Stimulated activated naive CD8-positive, alpha-beta T cell treated with anti-CD3 and anti-CD28 coated beads, Interleukin-15, amount 100 ng/mL, for 72 hours (primary cell): Measurements from ENCODE around the gene NTPCR.
"Not testable (repeated sequence)": the region's sequence is repeated elsewhere in the genome, so short reads cannot be mapped to it uniquely, and the experiment has no call there.

Source experiments
- ATAC-seq: fragments of 150-1000 bp; cut with Tn5 transposase; 2 replicates; pipeline ENCODE4 v1.10.0; 2021; ENCODE audit warnings: mild to moderate bottlenecking, moderate library complexity
- DNase-seq, 2 donors: peaks; one replicate each; pipeline ENCODE4 v3.0.0; 2021 to 2022
- H3K27ac Mint-ChIP-seq, 2 donors: one replicate each; pipeline ENCODE4 v1.8.0; 2022; ENCODE audit warnings: mild to moderate bottlenecking in 2 of 2, mixed read lengths in 2 of 2, moderate library complexity in 2 of 2
- H3K27me3 Mint-ChIP-seq: one replicate; pipeline ENCODE4 v1.8.0; 2022; ENCODE audit warnings: mixed read lengths
- H3K4me1 Mint-ChIP-seq: one replicate; pipeline ENCODE4 v1.8.0; 2022; ENCODE audit warnings: mild to moderate bottlenecking, mixed read lengths
- H3K4me3 Mint-ChIP-seq, 2 donors: one replicate each; pipeline ENCODE4 v1.8.0; 2022; ENCODE audit warnings: mild to moderate bottlenecking in 2 of 2, mixed read lengths in 2 of 2, moderate library complexity in 1 of 2
- H3K9me3 Mint-ChIP-seq, 2 donors: one replicate each; pipeline ENCODE4 v1.8.0; 2022; ENCODE audit warnings: mixed read lengths in 2 of 2

The NTPCR gene, protein sequence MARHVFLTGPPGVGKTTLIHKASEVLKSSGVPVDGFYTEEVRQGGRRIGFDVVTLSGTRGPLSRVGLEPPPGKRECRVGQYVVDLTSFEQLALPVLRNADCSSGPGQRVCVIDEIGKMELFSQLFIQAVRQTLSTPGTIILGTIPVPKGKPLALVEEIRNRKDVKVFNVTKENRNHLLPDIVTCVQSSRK

DNA sequence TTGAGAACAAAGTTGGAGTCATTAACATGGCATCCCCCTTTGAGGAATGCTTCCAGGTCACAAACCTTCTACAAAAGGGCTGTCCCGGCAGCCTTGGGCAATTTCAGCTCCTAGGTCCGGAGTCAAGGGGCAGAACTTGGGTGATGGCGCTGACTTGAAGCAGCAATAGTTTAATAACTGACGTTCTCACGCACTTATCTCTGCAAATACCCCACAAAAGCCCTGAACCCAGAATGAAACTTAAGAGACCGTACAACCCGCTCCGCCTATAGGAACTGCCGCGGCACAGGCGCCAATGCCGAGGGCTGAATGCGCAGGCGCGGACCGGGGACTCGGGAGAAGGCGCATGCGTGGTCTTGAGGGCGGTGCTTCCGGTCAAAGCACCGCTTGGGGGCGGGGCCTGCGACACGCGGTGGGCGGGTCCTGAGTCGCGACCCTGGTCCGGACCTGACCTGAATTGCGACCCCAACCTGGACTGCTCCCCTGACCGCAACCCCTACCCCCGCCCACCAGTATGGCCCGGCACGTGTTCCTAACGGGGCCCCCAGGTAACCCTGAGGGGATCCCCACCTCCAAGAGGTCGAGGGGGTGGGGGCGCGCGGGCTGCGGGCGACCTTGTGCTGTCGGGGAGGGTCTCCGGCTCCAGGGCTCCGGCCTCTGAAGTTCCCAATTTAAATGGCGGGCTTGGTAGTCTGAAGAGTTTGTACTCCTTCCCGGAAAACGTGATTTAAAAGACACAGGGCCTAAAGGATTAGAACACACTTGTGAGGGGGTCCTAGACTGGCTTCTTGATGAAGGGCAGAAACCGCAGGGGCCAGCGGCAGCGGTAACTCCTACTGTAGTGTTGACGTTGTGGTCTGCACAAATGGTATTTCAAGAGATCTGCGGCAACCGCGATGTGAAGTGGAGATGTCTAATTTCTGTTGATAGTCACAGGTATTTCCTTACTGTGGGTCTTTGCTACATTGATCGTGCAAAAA lies at the start of gene NTPCR:
Gene NTPCR (plus strand): TSS at position 415 of the 980 bp plus-strand sequence. CDS start 100 bp downstream, at position 515.
- no peaks in the 10 kb centered on the region for H3K9me3 Mint-ChIP-seq
- DNase-seq (peak; percentile 95), ATAC-seq (peak; percentile 85)
- no peaks in the 10 kb centered on the region for H3K27me3 Mint-ChIP-seq
- H3K27ac Mint-ChIP-seq: peak within 1 kb of the TSS; percentile 94 to 96
- peak within 1 kb of the TSS; percentile 90 to 94 for H3K4me3 Mint-ChIP-seq
- peaks cover 50% of the 10 kb centered on the region for H3K4me1 Mint-ChIP-seq

DNA sequence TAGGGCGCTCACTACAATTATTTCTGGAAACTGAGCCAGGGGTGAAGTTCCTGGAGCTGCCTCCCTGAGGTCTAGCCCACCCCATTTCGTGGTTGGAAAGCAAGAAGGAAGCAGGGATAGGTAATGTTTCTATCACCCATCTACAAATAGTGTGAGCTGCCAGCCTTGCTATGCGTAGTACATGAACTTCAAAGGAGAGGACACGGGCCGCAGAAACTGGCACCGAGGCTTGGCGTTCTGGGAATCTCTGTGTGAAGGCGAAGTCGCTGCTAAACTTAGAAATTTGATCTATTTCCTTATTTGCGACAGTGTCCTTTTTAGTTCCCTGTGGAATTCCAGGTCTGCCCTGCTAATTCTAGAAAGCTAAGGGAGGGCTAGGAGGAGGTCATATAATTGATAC lies 49.6 kb upstream of the NTPCR start:
- Mint-ChIP-seq H3K4me3 (no peak overlapping the region), H3K4me1 (peaks cover 22% of the 10 kb centered on the region), H3K27me3 (peaks cover 7% of the 10 kb centered on the region), H3K9me3 (no peaks in the 10 kb centered on the region), H3K27ac (no peak overlapping the region)
- no peak for DNase-seq
- ATAC-seq: no peak

- Mint-ChIP-seq H3K9me3 (no peaks in the 10 kb centered on the region), H3K27ac (no peak overlapping the region), H3K27me3 (peaks cover 7% of the 10 kb centered on the region), H3K4me1 (peaks cover 23% of the 10 kb centered on the region), H3K4me3 (no peak overlapping the region)
- ATAC-seq (no peak), DNase-seq (no peak)
Observed at GRCh38 chr1:232901255-232901654, 49.2 kb upstream of the NTPCR start.

GRCh38 chr1:232902774-232903350 lies 47.5 kb upstream of the NTPCR start:
- Mint-ChIP-seq H3K9me3 (no peaks in the 10 kb centered on the region), H3K27ac (no peak overlapping the region), H3K4me1 (peaks cover 23% of the 10 kb centered on the region), H3K4me3 (no peak overlapping the region), H3K27me3 (peaks cover 11% of the 10 kb centered on the region)
- no peak for ATAC-seq
- DNase-seq: no peak

DNA sequence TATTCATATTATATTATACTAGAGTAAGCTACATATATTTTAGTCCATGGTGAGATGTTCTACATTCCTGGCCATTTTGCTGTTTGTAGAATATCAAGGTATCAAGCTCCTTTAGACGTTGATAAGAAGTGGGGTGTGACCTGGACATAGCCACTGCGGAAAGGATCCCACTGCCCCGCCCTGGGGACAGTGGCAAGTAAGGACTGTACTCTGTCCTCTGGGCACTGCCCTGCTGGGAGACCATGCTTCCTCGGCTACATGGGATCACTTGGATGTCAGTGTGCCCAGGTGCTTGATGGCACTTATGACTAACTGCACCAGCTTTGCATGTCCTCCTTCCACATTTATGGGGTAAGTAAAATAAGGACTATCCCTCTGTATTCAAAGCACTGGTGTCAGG lies 46.3 kb upstream of the NTPCR start:
- peaks cover 25% of the 10 kb centered on the region for H3K4me1 Mint-ChIP-seq
- no peak for DNase-seq
- no peak for ATAC-seq
- H3K27me3 Mint-ChIP-seq: peaks cover 9% of the 10 kb centered on the region
- H3K27ac Mint-ChIP-seq: peak overlapping the region in 1 of 2 donors; percentile 26
- no peak overlapping the region for H3K4me3 Mint-ChIP-seq
- peaks cover 0 to 2% of the 10 kb centered on the region in 2 donors for H3K9me3 Mint-ChIP-seq

DNA sequence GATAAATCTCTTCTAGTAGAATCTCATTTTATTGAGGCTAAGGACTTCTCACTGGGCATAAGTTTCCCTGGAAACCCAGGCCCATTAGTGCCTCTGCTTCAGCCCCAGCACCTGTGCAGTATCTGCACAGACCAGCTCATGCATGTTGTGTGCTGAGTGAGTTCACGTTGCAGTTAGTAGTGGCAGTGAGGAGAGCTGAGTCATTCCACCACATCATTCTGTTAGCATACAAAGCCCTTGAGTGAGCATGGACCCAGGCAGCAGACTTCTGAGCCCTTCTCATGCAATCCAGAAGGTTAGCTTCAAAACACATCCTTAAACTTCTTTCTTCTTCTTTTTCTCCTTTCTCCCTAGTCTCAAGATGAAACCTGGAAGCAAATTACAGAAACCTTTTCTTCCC lies 45.8 kb upstream of the NTPCR start:
- Mint-ChIP-seq H3K4me1 (peaks cover 30% of the 10 kb centered on the region), H3K27me3 (peaks cover 9% of the 10 kb centered on the region), H3K27ac (no peak overlapping the region), H3K4me3 (no peak overlapping the region), H3K9me3 (peaks cover 0 to 5% of the 10 kb centered on the region in 2 donors)
- ATAC-seq (peak; percentile 74), DNase-seq (no peak)

GRCh38 chr1:232905331-232906034 lies 44.9 kb upstream of the NTPCR start:
- Mint-ChIP-seq H3K27ac (peak overlapping the region in 1 of 2 donors; percentile 8), H3K4me3 (no peak overlapping the region), H3K4me1 (peaks cover 39% of the 10 kb centered on the region), H3K27me3 (peaks cover 9% of the 10 kb centered on the region), H3K9me3 (peaks cover 0 to 5% of the 10 kb centered on the region in 2 donors)
- no peak for ATAC-seq
- DNase-seq: no peak

DNA sequence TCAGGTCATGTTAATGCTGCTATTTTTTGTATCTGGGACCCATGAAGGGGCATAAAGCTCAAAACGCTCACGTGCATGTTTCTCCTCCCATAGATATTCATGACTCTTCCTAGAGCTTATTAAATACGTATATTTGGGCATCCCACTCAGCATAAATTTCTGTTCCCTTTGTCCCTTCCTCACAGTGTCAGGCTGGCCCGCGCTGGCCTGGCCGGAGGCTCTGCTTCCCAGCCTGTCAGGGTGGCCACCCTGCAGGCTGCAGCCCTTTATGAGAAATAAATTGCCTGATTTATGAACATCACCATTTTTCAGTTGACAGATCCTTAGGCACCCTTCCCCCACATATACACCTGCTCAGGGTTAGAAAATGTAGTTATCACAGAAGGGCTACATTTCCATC lies 44.0 kb upstream of the NTPCR start:
- peaks cover 42% of the 10 kb centered on the region for H3K4me1 Mint-ChIP-seq

DNA sequence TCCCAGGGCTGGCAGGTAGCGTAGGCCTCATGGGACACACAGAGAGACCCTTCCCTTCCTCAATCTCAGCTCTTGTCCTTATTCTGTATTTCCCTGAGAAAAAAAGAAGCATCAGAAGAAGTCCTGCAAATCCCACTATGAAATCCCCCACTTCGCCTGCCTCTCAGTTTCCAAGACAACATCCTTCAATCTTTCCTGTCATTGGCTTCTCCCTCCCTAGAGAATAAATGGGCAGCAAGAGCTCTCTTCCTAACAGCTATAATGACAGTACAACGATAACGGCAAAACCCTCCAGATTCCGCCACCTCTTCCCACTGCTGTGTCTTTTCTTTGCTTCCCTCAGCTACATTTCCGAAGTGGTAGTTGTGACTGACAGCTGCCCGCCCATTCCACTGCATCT lies 41.6 kb upstream of the NTPCR start:
- Mint-ChIP-seq H3K4me1 (peaks cover 44% of the 10 kb centered on the region), H3K4me3 (no peak overlapping the region), H3K27me3 (peaks cover 9% of the 10 kb centered on the region), H3K9me3 (peaks cover 0 to 5% of the 10 kb centered on the region in 2 donors), H3K27ac (no peak overlapping the region)
- DNase-seq (no peak), ATAC-seq (no peak)

More for the DNA sequence above, 44.0 kb upstream of the NTPCR start:
- DNase-seq (no peak), ATAC-seq (no peak)
- H3K27me3 Mint-ChIP-seq: peaks cover 9% of the 10 kb centered on the region
- H3K4me3 Mint-ChIP-seq: no peak overlapping the region
- no peak overlapping the region for H3K27ac Mint-ChIP-seq
- H3K9me3 Mint-ChIP-seq: peaks cover 0 to 5% of the 10 kb centered on the region in 2 donors

DNA sequence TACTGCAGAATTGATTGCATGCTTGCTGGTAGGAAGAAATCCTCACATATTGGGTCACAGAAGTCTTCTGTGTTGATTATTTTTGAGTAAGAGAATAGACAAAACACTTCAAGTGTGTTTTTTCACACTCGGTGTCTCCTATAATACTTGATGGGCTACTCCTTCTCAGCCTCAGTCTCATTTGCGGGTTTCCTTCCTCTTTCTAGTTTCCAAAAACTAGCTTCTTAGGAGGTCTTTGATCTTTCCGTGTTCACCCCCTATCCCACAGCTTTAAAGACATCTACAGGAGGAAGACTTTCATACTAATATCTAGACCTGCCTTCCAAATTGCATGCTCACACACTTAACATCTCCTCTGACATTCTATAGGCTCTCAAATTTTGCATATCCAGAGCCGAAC lies 40.7 kb upstream of the NTPCR start:
- H3K9me3 Mint-ChIP-seq: peaks cover 0 to 5% of the 10 kb centered on the region in 2 donors
- H3K27me3 Mint-ChIP-seq: peaks cover 9% of the 10 kb centered on the region
- H3K4me1 Mint-ChIP-seq: peaks cover 44% of the 10 kb centered on the region
- DNase-seq (no peak), ATAC-seq (no peak)
- no peak overlapping the region for H3K4me3 Mint-ChIP-seq
- no peak overlapping the region for H3K27ac Mint-ChIP-seq

GRCh38 chr1:232911027-232911599 lies 39.3 kb upstream of the NTPCR start:
- Mint-ChIP-seq H3K4me3 (no peak overlapping the region), H3K27me3 (peaks cover 9% of the 10 kb centered on the region), H3K27ac (no peak overlapping the region), H3K4me1 (peaks cover 41% of the 10 kb centered on the region), H3K9me3 (peaks cover 0 to 5% of the 10 kb centered on the region in 2 donors)
- DNase-seq (peak in 1 of 2 donors; percentile 26), ATAC-seq (peak; percentile 81)

GRCh38 chr1:232912845-232913580 lies 37.4 kb upstream of the NTPCR start:
- H3K4me1 Mint-ChIP-seq: peaks cover 46% of the 10 kb centered on the region
- peaks cover 5 to 8% of the 10 kb centered on the region in 2 donors for H3K9me3 Mint-ChIP-seq
- no peaks in the 10 kb centered on the region for H3K27me3 Mint-ChIP-seq
- no peak for DNase-seq
- no peak for ATAC-seq
- H3K4me3 Mint-ChIP-seq: no peak overlapping the region
- H3K27ac Mint-ChIP-seq: peak overlapping the region in 1 of 2 donors; percentile 40

DNA sequence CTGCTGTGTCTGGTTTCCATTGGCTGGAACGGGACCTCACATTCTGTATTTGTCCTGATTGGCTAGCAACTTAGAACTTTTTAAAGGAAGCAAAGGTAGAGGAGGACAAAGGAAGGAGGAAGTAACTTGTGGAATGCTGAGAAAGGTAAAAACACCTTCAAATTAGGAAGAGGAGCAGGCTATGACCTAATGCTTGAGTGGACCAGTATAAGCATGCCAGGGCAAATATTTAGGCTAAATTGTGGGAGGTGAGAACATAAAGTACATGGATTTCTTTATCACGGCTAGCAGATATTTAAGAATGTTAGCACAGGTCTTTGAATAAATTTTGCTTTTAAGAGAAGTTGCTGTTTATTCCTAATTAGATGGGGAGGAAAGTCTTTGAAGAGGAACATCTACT lies 36.1 kb upstream of the NTPCR start:
- not testable (repeated sequence) for H3K4me3 Mint-ChIP-seq, H3K27me3 Mint-ChIP-seq, ATAC-seq, DNase-seq, H3K9me3 Mint-ChIP-seq, H3K27ac Mint-ChIP-seq
- peaks cover 42% of the 10 kb centered on the region for H3K4me1 Mint-ChIP-seq

DNA sequence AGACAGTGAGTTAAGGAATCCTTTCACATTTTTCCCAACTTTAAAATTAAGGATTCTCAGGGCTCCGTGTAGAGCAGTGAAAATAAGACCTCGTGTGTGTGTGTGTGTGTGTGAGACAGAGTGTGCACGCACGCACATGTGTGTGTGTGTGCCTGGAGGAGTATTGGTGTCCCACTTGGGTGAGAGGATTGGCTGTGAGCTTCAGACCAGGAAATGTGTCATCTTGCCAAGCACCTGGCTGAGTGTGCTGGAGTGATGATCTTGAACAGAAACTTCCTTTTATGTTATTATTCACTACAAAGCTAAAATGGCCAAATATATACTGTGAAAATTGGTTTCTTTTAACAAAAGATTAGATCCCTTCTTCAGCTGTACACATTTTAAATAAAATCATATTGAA lies 35.2 kb upstream of the NTPCR start:
- DNase-seq (no peak), ATAC-seq (no peak)
- Mint-ChIP-seq H3K4me1 (peaks cover 32% of the 10 kb centered on the region), H3K27me3 (no peaks in the 10 kb centered on the region), H3K9me3 (peaks cover 0 to 8% of the 10 kb centered on the region in 2 donors), H3K4me3 (peak overlapping the region in 1 of 2 donors; percentile 9), H3K27ac (no peak overlapping the region)
